H1 (cell line): Measurements from ENCODE around the gene ICE1. TPM values are rescaled to one million over a fixed set of nuclear protein-coding genes. Genes with fewer than 3 reads are reported as not detected.

Experiments used
- CHD7 ChIP-seq: fragments of 300-600 bp; sonication (generic); IDR thresholded peaks from 2 replicates; pipeline ENCODE4 v1.7.1; 2012; ENCODE audit warnings: low read length, moderate library complexity, mild to moderate bottlenecking, inconsistent platforms; ENCODE audit not compliant: insufficient replicate concordance
- polyA plus RNA-seq, 7 experiments: library from polyadenylated mRNA; depleted of rRNA in 3 of 7; stranded (reverse) in 5 of 7; unstranded in 2 of 7; fragments of >200 nt in 5 of 7; fragments of 200-250 nt in 2 of 7; gene quantifications; 1 replicate in 5 of 7; 2 replicates in 1 of 7; 4 replicates in 1 of 7; pipeline versions ENCODE4 v1.2.1 to v1.2.3, GENCODE V29; 2011 to 2013; ENCODE audit warnings: missing spikeins in 2 of 7, mixed read lengths in 2 of 7
- total RNA-seq: library from RNA; stranded (reverse); fragmentation: NEBNext Ultra II Directional; extraction: Animal tissue kit (Norgen Biotek cat#: 25700); gene quantifications from 2 replicates; pipeline ENCODE4 v1.2.1, GENCODE V29; 2021

Gene ICE1
- total and polyA plus RNA-seq, 2 of the 8 experiments (the other 6 are each of a cell fraction or from before 2014, with no cell fraction given), result 11.8 to 53.9 TPM

GRCh38 chr5:5416733-5417132 is 5.7 kb upstream of the ICE1 start (continued):
- no peak for TF ChIP-seq CHD7
